SKM-1 (cell line): ENCODE results near the gene CHRM2.

ENCODE experiments used
- DNase-seq: peaks from one replicate; lab custom pipeline; 2025; ENCODE audit not compliant: unreplicated experiment; lab: John Stamatoyannopoulos, UW

Gene CHRM2

DNA sequence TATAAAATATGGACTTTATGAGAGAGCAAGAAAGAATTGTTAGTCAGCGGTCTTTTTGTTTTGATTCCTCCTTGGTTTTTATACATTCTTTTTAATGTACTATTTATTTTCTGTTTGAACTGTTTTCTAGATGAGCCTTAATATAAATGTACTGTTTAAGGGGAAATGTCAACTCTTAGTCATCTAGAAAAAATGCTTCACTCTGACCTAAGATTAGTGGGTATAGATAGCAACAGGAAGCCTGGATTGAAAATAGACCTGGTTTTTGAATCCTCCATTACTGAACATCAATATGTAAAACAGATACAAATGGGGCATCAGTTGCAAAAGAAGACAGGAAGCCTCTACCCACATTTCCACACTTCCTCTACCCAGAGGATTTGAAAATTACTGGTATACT is 87.8 kb downstream of the CHRM2 start:
- no peak for DNase-seq

DNA sequence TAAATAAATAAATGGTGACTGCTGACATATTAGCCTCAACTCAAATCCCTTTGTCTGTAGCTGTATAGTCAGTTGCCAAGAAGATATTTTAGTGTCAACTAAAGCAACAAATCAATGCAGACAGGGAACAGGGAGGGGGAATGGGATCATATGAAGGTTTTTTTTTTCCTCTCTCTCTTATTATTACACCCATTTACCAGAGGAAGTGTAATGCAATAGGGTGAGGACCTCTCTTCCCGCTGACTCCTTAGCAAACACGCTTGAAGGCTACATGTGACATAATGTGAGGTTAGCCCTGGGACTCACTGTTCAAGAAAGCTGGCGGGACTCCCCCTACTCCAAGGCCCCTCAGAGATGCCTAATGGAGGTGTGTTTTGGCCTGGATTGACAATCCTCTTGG is 88.2 kb downstream of the CHRM2 start:
- no peak for DNase-seq

DNA sequence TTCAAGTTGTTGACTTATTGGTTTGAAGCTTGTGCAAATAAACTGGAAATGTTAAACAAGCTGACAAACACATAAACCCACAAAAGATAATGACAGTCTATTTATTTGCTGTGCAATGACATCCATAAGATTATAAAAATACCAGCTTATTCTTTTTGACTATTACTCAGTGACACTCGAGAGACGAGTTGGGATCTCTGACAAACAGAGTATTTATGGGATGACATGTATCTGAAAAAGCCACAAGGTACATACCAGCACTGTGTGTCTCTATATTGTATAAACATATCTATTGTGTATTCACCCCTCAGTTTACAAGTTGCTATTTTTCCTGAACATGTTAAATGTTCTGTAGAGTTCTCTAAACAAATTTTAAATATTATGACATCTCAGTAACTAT is 88.9 kb downstream of the CHRM2 start:
- no peak for DNase-seq

DNA sequence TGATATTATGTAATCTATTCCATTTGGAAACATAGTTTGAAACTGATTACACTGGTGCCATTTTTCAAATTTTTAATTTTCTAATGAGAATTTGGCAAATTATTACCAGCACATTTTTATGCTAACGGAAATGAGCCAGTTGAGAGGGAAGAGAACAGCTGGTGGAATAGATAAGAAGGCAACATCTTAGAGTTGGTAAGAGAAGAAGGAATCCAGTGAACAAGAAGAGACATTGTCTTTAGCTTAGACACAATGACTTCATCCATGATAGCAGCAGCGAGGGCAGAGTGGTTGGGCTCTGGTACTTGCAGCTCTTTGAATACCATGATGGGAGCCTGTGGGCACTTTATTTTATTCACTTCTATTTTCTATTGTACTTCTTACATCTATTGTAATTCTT is 89.6 kb downstream of the CHRM2 start:
- no peak for DNase-seq

DNA sequence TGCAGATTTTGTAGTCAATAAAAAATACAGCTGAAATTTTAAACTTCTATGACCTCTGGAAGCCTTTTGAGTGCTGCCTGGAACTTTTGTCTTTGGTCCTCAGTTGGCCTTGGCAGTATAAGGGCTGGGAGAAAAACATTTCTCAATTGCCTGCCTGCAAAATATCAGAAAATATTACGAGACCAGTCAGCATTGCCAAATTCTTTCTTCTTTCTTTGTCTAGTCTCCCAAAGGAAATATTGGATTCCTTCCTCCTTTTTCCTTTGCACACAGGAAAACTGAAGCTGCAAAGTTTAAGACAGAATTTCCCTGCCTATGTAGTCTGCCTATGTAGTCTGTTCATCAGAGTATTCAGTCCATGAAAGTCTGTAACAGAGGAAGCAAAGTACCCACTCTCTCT is 95.9 kb downstream of the CHRM2 start:
- DNase-seq = no peak

DNA sequence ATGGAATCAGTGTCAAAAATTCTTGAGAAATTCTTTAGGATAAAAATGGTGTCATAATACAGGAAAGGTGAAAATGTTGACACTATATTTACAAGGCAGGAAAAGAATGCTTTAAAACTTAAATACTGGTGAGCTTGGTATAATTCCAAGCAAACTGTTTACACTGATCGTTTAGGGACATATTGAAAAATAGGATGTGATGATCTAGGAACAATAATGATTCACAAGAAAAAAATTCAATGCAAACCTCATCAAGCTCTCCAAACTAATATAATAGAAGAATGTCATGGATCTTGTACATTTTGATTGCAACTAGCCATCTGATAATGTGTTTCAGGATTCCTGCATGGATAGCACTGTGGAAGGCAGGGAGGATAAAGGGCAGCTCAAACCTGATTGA is 98.4 kb downstream of the CHRM2 start:
- DNase-seq = no peak

DNA sequence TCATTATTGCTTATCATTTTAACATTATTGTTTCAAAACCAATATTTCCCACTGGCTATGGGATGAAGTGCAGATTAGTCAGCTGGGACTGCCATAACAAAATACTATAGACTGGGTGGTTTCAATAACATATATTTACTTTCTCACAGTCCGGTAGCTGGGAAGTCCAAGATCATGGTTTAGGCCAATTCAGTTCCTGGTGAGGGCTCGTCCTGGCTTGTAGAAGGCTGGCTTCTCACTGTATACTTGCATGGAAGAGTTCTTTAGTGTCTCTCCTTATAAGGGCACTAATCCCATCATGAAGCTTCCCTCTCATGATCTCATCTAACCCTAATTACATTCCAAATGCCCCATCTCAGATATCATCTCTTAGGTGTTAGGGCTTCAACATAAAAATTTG is 101.3 kb downstream of the CHRM2 start:
- no peak for DNase-seq

DNA sequence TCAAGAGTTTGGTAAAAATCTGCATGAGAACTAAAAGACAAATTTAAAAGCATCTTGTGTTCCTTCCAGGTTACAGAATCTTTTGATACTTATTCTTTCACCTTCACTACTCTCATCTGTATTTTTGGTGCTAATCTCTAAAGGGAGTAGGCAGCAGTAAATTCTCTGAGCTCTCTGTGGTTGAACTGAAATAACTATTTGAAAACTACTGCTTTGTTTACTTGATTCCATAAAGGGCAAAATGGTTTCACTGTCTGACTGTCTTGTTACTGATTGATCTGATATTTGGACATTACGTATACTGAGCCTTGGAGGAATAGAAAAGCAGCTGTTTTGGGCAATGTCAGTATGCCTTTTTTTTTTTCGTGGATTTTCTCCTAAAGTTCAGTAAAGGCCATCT is 103.3 kb downstream of the CHRM2 start:
- no peak for DNase-seq

DNA sequence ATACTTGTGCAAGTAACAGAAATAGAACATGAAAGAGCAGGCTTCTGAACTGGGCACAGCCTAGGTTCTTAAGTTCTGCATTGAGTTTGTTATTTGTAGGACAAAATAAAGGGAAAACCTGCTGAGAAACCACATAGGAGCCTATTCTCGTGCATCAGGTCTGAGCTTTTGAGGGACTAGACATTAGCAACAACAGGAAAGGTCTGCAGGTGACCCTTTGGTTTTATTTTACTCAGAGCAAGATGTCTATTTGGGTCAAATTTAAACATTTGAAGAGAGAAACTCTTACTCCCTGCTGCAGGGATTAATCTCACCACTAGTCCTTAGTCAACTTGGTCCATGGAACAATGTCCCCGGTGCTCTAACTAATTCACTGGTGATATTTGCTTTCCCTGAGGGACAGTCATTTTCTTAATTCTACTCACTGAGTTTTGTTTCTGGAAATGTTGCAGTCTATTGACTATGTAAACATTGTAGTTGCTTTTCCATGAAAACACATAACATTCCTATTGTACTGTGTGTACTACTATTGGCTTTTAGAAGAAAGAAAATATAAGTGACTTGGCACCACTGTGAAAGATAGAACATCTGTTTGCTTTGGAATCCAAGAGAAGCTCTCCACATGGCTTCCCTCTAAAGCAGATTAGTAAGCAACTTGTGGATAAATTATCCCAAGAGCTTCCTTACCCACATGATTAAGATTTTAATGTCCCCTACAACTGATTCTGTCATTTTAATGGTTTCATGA is 108.2 kb downstream of the CHRM2 start:
- DNase-seq = no peak

DNA sequence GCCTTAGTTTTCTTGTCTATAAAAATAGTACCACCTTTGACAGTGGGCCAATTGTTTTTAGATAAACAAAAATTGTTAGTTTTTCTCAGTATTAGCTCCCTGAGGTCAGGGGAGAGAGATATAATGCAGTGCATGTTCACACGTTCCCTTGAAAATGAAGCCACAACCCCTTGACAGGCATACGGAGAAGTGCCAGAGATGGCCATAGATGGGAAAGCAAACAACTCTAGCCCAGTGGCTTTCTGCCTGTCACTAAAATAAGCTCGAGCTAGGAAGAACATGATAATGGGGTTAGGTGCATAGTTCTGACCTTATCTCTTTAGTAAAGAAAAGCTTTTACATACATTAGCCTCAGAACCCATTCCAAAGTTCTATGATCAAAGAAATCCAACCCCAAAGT is 124.9 kb downstream of the CHRM2 start:
- no peak for DNase-seq

DNA sequence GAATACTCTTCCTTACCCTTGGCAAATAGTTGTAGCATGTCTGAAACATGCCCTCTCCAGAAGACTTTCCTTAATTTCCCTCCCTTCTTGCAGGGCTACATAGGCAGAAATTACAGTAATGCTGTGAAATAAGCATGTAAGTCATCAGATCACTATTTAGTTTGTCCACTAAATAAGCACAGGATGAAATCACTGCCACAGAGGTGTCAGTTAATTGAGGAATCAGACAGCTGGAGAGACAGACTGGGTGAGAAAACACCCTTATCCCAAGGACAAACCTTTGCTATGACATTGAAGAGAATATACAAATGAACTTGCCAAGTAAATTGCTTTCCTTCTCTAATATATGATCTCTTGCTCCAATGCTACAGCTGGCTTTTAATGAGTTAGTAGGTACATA is 129.3 kb downstream of the CHRM2 start:
- no peak for DNase-seq

DNA sequence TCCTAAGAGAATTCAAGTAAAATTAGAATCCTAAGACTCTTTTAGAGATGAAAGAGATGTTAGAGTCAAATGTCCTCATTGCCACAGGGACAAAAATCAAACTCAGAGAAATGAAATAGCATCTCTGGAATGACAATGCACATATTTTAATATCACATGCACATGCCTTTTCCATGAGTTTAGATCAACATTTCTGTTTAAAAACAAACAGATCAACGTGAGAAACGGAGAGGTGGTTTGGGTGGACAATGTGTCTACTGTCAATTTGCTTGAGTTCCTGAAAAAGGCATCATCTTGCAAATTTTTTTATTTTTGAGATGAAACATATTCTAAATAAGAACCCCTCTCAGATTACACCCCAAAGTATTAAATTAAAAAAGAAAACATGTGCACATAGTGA is 130.0 kb downstream of the CHRM2 start:
- no peak for DNase-seq

DNA sequence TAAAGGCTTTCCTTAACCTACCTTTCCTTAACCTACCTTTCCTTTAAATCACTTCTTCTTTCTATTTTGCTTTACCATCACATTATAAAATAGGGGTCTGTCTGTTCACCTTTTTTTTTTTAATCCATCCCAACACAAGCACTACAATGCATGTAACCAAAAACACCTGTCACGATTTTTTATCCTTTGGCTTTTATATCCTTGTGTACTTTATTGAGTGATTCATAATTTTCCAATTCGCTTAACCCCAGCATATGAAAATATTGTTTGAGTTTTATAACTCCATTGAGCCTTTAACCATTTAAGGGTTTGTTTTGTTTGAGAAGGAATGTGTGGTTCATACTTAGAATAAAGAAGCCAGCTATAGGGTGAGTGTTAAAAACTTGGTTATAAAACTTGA is 132.2 kb downstream of the CHRM2 start:
- no peak for DNase-seq

DNA sequence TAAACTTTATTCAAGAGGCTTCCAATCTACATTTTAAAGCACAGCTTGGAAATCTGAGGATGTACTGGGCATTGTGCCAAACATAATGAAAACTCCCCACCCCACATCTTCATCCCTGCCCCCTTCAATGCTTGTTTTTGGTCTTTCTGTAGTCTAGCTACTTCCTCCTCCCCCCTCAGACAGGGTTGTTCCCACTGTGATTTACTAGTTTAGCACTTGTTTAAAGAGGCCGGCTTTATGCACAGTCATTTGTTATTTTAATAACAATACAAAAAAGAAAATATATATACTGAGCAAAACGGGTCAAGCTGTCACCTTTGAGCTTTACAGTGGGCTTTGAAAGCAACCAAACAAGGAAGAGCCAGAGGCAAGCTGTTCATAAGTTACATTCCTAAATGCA is 132.6 kb downstream of the CHRM2 start:
- no peak for DNase-seq

DNA sequence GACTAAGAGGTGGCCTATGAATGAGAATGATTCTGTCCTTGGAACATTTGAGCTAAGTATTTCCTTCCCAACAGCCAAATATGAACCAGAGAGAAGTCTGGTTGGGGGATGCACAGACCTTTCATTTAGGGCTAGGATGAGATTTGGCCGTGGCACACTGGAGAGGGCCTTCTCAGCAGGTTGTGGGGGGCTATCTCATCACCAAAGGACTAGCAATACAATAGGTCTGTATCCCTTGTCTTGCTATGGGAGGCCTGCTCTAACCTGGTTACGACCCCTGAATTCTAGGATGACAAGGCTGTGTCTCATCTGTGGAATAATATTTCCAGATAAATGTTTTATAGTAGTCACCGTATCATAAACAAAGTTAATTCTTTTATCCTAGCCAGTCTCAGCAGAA is 133.0 kb downstream of the CHRM2 start:
- DNase-seq = no peak

DNA sequence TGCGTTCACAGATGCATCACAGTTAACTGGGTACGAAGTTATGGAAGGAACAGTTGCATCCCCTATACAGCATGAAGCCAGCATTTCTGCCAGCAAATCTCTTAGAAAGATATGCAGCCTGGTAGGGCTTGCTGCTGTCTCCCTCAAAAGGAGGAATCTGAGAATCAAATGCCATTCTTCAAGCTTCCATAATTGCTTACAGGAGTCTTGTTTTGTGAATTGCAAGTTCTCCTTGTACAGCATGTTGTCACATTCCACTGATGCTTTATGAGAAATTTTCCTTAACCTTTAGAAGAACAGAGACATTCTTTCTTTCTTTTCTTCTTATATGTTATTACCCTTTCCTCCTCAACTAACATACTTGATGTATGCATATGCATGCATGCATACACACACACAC is 134.6 kb downstream of the CHRM2 start:
- no peak for DNase-seq

DNA sequence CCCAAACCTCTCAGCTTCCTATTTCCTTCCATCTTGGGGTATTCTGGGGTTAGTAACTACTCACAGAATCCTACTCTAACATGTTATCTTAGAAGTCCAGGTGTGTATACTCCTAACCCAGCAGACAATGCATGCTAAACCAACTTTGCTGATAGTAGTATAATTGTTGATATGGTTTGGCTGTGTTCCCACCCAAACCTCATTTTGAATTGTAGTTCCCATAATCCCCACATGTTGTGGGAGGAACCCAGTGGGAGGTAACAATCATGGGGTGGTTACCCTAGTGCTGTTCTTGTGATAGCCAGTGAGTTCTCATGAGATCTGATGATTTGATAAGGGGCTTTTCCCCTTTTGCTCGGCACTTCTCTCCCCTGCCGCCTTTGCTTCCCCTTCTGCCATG is 135.1 kb downstream of the CHRM2 start:
- no peak for DNase-seq

DNA sequence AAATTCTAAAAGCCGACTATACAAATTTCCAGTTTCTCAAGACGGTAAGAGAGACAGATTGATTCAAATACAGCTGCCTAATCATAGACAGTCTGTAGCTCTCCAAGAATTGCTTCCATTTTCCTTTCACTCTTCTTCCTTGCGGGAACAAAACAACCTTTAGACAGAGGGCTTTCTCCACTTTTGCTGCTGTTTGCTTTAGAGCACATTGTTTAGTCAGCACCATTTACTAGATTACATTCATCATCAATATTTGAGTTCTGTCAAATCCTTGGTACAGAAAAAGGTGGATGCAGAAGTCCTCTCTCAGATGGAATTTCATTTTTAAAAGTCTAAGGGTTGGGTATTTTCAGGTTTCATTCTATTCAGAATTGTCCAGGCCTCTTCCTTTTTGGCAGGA is 137.4 kb downstream of the CHRM2 start:
- DNase-seq = no peak

DNA sequence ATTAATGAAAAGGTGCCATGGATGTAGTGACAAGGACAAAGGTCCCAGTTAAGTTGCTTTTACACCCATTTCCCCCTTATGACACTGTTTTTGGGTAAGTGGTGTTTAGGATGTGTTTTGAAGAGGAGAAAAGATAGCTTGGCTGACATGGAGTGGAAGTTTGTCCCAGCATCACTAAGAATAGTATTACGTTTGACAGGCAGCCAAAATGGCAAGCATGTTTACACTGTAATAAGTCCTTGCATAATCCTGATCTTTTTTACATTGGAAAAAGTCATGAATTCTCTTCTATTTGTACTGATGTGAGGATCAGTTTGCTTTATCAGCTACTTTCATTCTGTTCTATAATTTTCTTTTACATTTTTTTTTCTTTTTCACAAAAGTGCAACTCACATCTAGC is 137.8 kb downstream of the CHRM2 start:
- DNase-seq = no peak

DNA sequence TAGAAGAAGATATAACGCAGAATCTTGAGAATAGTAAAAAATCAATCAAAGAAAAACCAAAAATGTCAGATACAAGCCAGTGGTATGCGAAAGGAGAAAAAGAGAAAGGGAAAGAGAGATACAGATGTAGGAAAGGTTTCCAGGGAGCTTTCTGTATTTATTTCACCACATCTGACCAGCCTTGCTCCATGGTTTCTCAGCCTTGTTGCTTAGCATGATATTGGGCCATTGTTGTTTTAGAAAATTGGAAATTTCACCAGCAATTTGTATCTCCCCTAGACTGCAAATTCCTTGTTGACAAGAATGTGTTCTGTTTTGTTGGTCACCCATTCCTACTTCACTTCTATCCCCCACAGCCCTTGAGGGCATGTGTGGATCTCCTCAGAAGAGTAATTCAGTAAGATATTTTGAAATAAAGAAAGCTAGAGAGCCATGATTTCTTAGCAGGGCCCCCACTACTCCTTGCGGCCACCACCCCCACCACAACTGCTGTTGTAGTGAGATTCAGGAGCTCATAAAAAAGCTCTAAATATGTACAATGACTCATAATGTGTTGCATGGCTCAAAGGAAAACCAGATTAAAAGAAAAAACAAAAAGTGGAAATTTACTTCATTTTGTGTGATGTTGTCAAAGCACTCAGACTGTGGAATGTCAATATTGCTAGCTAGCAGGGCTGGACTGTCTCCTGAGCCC is 138.7 kb downstream of the CHRM2 start:
- no peak for DNase-seq

DNA sequence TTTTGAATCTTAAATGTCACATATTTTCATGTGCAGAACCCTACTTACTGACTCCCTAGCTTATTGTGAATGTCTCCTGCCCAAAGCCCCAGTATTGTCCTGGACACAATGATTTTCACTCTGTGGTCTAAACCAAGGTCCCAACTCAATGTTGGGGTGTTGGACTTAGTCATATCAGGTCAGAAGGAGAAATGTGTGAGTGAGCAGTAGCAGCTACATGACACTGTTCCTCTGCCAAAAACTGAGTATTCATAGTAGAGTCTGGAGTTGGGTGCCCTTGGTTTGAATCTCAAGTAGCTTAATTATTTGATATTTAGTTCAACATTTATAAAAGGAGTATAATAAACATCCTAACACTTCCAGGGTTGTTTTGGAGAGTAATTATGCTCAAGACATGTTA is 141.0 kb downstream of the CHRM2 start:
- no peak for DNase-seq

DNA sequence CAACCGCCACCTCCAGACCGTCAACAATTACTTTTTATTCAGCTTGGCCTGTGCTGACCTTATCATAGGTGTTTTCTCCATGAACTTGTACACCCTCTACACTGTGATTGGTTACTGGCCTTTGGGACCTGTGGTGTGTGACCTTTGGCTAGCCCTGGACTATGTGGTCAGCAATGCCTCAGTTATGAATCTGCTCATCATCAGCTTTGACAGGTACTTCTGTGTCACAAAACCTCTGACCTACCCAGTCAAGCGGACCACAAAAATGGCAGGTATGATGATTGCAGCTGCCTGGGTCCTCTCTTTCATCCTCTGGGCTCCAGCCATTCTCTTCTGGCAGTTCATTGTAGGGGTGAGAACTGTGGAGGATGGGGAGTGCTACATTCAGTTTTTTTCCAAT is 146.6 kb downstream of the CHRM2 start:
- DNase-seq = no peak

DNA sequence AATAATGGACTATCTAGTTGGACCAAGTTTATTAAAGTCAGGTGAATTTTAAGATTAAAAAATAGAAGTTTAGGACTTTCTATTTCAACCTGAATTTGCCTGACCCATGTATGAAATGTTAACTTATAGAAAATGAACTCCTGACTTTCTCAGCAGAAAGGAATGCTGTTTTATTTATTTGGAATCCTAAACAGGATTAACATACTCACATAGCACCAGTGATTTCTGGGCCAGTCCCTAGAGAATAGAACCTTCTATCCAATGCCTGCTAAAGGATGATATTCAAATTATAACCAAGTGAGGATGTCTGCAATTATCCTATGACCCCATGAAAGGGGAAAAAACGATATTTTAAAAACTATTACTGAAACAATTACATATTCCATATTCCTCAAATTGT is 148.8 kb downstream of the CHRM2 start:
- DNase-seq = no peak
